GM21360 (cell line): ENCODE measurements around the gene GABRR3.

Experiments used
- ATAC-seq: cut with Tn5 transposase; IDR thresholded peaks from one replicate; pipeline ENCODE4 v1.9.1; 2021; ENCODE audit warnings: mild to moderate bottlenecking, moderate library complexity; ENCODE audit not compliant: unreplicated experiment

The GABRR3 gene

DNA sequence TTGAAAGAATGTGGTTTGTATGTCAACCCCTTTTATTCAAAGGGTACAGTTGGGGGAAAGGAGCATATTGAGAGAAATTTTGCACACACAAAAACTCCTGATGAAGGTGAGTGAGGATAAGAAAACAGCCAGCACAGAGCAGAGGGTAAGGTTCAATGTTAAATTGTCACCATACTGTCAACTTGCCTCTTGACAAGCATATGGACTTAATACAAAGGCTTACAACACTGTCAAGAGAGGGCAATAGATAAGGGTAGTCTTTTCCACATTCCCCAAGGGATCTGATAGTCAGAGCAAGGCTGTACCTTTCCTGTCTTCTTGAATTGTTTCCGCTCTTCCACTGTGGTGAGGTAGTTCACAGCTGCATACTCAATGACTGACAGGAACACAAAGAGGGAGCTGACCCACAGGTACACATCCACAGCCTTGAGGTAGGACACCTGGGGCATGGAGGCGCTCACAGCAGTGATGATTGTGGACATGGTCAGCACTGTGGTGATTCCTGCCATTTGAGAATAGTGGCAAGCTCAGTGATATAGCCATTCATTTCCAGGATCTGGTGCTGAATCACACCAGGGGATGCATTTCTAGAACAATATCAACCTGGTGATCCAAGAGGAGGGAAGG is 42.5 kb downstream of the GABRR3 start:
- ATAC-seq = no peak

DNA sequence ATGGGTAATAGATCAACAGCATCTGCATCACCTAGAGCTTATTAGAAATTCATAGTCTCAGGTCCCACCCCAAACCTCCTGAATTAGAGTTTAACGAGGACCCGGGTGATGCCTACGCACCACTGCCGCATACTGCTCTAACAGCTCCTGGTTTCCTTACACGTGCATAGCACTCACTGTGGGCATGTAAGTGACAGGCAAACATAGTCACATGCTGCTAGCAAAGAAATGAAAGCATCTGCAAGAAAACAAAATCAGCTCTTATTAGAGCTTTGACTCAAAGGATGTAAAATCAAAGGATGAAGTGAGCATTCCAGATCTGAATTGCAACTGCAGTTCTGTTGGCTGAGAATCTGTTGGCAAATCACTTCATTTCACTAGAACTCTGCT is 43.8 kb downstream of the GABRR3 start:
- ATAC-seq = no peak

- no peak for ATAC-seq
Measured at GRCh38 chr3:97990624-97991292, 44.4 kb downstream of the GABRR3 start.

DNA sequence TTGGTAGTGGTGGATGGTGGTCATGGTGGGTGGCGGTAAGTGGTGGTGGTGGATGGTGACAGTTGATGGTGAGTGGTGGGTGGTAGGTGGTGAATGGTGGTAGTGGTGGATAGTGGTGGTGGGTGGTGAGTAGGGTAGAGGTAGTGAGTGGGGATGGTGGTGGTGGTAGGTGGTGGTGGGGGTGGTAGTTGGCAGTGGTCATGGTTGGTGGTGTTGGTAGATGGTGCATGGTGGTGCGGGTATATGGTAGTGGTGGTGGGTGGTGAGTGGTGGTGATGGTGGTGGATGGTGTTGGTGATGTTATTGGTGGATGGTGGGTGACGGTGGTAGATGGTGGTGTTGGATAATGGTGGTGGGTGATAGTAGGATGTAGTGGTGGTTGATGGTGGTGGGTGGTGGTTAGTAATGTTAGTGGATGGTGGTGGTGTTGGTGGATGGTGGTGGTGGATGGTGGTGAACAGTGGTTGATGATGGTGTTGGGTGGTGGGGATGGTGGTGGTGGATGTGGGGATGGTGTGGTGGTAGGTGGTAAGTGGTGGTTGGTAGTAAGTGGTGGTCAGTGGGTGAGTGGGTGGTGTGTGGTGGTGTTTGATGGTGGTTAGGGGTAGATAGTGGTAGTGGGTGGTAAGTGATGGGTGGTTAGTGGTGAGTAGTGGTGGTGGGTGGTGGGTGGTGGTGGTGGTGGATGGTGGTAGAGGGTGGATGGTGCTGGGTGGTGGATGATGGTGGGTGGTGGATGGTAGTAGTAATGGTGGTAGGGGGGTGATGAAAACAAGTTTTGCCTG is 46.1 kb downstream of the GABRR3 start:
- no peak for ATAC-seq

DNA sequence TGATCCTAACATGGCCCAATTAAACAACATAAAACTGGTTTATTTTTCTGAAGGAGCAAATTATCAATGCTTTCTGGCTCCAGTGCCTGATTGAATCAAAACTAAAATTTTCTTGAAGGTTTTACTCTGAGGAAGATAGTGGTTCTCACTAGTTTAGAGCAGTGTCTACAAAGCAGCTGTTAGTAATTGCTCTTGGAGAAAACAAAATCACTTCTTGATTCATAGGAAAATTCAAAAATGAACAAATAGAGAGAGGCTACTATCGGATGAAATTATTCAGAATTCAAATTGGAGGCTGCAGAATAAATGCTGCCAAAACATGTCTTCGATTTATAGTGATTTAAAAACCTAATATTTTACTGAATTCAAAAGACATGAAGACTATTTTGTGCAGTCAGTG is 47.8 kb downstream of the GABRR3 start:
- no peak for ATAC-seq

DNA sequence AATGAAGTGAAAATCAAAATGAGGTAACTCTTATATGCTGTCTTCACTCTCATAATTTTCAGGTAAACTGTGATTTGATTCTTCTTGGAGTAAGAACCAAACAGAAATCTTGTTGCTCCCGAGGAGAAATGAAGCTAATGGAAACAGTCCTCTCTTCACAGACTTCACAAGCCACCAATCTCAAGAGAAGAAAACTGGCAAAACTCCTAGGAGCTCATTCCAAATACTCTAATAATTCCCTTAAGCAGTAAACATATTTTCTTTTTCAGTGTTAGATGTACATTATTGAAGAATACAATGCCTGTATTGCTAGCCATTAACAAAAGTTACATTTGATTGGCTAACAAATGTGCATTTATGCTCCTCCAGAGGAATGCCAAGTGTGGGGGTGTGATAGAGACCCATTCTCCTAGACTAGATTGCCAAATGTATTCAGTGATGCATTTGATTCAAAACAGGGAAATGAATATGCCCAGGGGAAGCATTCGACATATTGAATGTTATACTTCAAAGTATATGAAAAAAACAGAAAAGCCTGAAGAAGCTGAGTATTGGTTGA is 51.1 kb downstream of the GABRR3 start:
- ATAC-seq = no peak

DNA sequence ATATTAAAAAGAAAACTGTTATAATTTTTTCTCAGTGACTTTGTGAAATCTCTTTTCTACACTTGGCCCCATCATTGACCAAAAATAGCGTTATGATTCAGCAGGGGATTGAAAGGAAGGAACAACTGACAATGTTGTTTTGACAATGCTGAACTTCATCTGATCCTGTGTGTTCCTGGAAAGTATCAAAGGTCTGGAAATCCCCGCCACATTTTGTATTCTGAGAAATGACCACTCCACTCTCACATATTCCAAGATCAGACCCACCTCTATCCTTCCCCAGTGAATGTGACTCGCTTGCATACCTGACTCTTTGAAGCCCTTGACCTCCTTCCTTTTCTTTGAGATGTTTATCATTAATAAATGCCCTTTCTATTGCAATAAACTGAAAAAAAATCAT is 53.2 kb downstream of the GABRR3 start:
- no peak for ATAC-seq

- no peak for ATAC-seq
Measured at GRCh38 chr3:97979610-97980009, 55.5 kb downstream of the GABRR3 start.

DNA sequence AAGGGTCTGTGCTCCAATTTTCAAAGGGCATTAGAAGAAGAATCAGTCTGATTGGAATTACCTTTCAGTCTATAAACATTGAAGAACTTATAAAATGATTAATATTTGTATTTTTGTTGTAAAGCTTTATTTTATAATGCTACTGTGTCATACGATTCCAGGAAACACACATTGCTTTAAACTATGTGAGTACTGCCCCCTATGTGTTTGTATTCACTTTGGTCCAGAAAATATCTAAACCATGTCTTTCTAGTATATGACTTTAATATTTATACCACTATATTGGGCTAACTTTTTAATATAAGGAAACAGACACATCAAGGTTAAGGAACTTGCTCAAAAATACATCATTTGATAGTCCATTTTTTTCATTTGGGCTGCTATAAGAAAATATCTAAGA is 59.6 kb downstream of the GABRR3 start:
- no peak for ATAC-seq

- no peak for ATAC-seq
Measured at GRCh38 chr3:97974996-97975395, 60.1 kb downstream of the GABRR3 start.

- no peak for ATAC-seq
Measured at GRCh38 chr3:97972976-97973375, 62.1 kb downstream of the GABRR3 start.

GRCh38 chr3:97971679-97972567 is 63.2 kb downstream of the GABRR3 start, which contains the start of gene RIOX2:
Gene RIOX2 (minus strand): TSS chr3:97972431. CDS start chr3:97967593, 4,838 bp downstream.
- peak; percentile 84 for ATAC-seq

- ATAC-seq = no peak
Measured at GRCh38 chr3:97970956-97971620, 64.0 kb downstream of the GABRR3 start.

GRCh38 chr3:97970156-97970555 is 65.0 kb downstream of the GABRR3 start:
- ATAC-seq = no peak

DNA sequence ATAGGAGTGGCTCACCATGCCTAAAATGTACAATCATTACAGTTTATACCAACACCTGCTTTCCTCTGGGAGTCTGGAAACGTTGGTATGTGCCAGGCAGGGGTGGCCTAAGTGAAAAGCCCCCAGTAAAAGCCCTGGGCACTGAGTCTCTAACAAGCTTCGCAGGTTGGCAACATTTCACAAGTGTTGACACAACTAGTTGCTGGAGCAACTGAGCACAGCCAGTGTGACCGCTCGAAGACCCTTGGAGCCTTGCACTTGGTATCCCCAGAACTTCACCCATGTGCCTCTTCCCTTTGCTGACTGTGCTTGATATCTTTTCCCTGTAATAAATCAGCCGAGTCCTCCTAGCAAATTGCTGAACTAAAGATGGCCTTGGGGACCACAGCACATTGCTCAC is 65.6 kb downstream of the GABRR3 start:
- no peak for ATAC-seq

- ATAC-seq = no peak
Measured at GRCh38 chr3:97968376-97968775, 66.7 kb downstream of the GABRR3 start.

- ATAC-seq = no peak
Measured at GRCh38 chr3:97967966-97968365, 67.1 kb downstream of the GABRR3 start.

DNA sequence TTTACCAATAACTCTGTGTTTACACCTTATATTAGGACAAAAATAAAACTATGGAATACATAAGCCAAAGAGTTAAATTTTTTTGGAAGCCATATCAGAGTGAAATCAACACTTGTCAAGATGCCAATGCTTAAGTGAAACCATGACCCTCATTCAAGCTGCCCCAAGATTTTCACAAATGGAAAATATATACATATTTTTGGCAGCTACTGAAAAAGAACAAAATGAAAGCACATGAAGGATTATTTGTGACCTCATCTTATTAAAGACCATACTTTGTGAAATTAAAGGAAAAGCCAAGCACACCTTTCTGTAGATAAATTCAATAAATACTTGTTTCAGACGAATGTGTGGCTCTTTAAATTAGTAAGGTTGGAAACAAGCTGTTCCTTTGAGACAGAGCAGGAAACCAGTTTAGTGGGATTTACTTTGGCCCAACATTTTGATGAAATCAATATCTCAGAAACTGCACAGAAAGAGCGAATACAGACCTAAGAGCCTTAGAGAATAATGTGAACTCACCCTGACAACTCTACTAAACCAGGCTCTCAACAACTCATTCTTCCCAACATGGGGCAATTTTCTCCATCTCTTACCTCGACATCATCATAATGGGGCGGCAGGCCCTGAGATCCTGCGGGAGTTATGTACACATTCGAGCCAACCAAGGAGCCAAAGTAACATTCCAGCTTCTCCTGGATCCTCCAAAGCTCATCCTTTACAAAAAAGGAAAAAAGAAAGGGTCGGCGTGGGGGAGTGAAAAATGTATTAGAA is 73.9 kb downstream of the GABRR3 start:
- ATAC-seq = no peak

DNA sequence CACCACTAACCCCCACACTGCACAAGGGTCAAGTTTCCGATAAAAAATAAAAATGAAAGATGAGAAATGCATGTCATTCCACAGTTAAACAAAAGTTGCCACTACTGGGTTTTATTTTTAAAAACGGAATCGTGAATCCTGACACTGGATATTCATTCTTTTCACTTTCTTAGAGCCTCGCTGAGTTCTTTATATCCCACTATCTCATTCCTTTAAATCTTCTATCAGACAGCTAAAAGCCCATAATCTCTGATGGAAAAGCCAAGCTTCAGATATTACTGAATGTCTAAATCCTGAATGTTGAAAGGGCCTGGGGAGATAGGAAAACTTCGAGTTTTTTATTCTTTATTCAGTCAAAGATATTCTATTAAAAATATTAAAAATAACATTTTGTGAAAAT is 74.6 kb downstream of the GABRR3 start:
- ATAC-seq = no peak
